DOHH2 (cell line): ENCODE results near the gene COIL.

Experiments
- EZH2phosphoT487 ChIP-seq: fragments of 200-600 bp; sonication (generic); IDR thresholded peaks from 2 replicates; pipeline ENCODE4 v1.6.1; 2017; ENCODE audit warnings: borderline replicate concordance, mild to moderate bottlenecking, antibody characterized with exemption, low read length, moderate library complexity, mixed read lengths
- TF ChIP-seq, protein P1 (sequence below): fragments of 200-600 bp; sonication (generic); IDR thresholded peaks from one replicate; pipeline ENCODE4 v1.5.1; 2014; ENCODE audit warnings: antibody characterized with exemption, mild to moderate bottlenecking, low read depth, low read length; ENCODE audit not compliant: poor library complexity, severe bottlenecking

GRCh38 chr17:56919717-56920116 lies 41.1 kb downstream of the COIL start:
- TF ChIP-seq, protein P1, sequence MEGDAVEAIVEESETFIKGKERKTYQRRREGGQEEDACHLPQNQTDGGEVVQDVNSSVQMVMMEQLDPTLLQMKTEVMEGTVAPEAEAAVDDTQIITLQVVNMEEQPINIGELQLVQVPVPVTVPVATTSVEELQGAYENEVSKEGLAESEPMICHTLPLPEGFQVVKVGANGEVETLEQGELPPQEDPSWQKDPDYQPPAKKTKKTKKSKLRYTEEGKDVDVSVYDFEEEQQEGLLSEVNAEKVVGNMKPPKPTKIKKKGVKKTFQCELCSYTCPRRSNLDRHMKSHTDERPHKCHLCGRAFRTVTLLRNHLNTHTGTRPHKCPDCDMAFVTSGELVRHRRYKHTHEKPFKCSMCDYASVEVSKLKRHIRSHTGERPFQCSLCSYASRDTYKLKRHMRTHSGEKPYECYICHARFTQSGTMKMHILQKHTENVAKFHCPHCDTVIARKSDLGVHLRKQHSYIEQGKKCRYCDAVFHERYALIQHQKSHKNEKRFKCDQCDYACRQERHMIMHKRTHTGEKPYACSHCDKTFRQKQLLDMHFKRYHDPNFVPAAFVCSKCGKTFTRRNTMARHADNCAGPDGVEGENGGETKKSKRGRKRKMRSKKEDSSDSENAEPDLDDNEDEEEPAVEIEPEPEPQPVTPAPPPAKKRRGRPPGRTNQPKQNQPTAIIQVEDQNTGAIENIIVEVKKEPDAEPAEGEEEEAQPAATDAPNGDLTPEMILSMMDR = no peak
- no peak for TF ChIP-seq EZH2phosphoT487
